Heart left ventricle (tissue), 16 donors: ENCODE measurements around the gene NDUFS3. TPM values are rescaled to one million over a fixed set of nuclear protein-coding genes. Genes with fewer than 3 reads are reported as not detected.

Source experiments
- ATAC-seq, 4 donors: fragments of 200-7000 bp; cut with Tn5 transposase; one replicate each; pipeline ENCODE4 v1.9.1; 2020 to 2022; ENCODE audit warnings: moderate library complexity in 4 of 4, mild to moderate bottlenecking in 3 of 4, moderate number of reproducible peaks in 1 of 4
- DNase-seq, 5 donors: peaks; one replicate each; pipeline ENCODE4 v3.0.0-alpha.2; 2020
- H3K27ac ChIP-seq, 12 donors: fragments of 200-600 bp; sonication (generic) in 4 of 12; one replicate each; pipeline versions ENCODE4 v1.5.0 to v1.8.0; 2016 to 2022; ENCODE audit warnings: mild to moderate bottlenecking in 2 of 12
- H3K27me3 ChIP-seq, 9 donors: fragments of 200-600 bp; sonication (generic) in 2 of 9; one replicate each; pipeline versions ENCODE4 v1.5.1 to v1.8.0; 2016 to 2022; ENCODE audit warnings: mild to moderate bottlenecking in 3 of 9
- H3K36me3 ChIP-seq, 9 donors: fragments of 200-600 bp; sonication (generic) in 2 of 9; one replicate each; pipeline versions ENCODE4 v1.5.0 to v1.8.0; 2018 to 2022; ENCODE audit warnings: mild to moderate bottlenecking in 2 of 9
- H3K4me1 ChIP-seq, 12 donors: fragments of 200-600 bp; sonication (generic) in 4 of 12; one replicate each; pipeline versions ENCODE4 v1.5.0 to v1.8.0; 2016 to 2022; ENCODE audit warnings: mild to moderate bottlenecking in 3 of 12
- H3K4me3 ChIP-seq, 12 donors: fragments of 200-600 bp; sonication (generic) in 4 of 12; one replicate each; pipeline versions ENCODE4 v1.5.0 to v1.8.0; 2017 to 2022; ENCODE audit warnings: mild to moderate bottlenecking in 9 of 12, moderate library complexity in 4 of 12
- H3K9me3 ChIP-seq, 12 donors: fragments of 200-600 bp; sonication (generic) in 4 of 12; one replicate each; pipeline versions ENCODE4 v1.5.0 to v1.8.0; 2016 to 2022; ENCODE audit warnings: mild to moderate bottlenecking in 1 of 12
- CTCF ChIP-seq, 12 donors: fragments of 200-600 bp; sonication (generic) in 4 of 12; IDR thresholded peaks; one replicate each; pipeline versions ENCODE4 v1.5.0 to v1.8.0; 2018 to 2022; ENCODE audit warnings: antibody characterized with exemption in 12 of 12, mild to moderate bottlenecking in 5 of 12
- POLR2A ChIP-seq, 2 donors: fragments of 450-650 bp; IDR thresholded peaks; one replicate each; pipeline ENCODE4 v1.6.1; 2017; ENCODE audit warnings: antibody characterized with exemption in 2 of 2, mild to moderate bottlenecking in 2 of 2, moderate library complexity in 2 of 2
- WGBS, 4 donors: extraction: QIAGEN DNeasy Blood & Tissue Kit in 2 of 4; methylation state at CpG; one replicate each; pipeline versions ENCODE4 v1.1.5 to v1.1.7; 2013 to 2018; 5-methylcytosine and 5-hydroxymethylcytosine counted together
- intact Hi-C, 10 donors: fragments of 100-400 bp; cut with DNase I; formaldehyde crosslinking; loops; one replicate each; pipeline versions ENCODE4 v1.11.1 to v1.14.2; 2022
- polyA plus RNA-seq, 2 donors: library from polyadenylated mRNA; stranded (reverse); fragments of 200-250 nt; gene quantifications; one replicate each; pipeline ENCODE4 v1.2.3, GENCODE V29; 2013
- total RNA-seq, 9 donors: library from RNA; depleted of rRNA in 2 of 9; stranded (reverse); fragments of >200 nt in 2 of 9; fragmentation: NEBNext Ultra II Directional in 3 of 9; extraction: Animal tissue kit (Norgen Biotek cat#: 25700) in 3 of 9; gene quantifications; one replicate each; pipeline versions ENCODE4 v1.1.0 to v1.2.4, GENCODE V29; 2016 to 2023
- donor health status: ischemic (EF 13 %, LVEDD 7.1; RV severe dilation, severe dysfunction).
- donor health status: healthy with polysubstance abuse.
- donor health status: DM: no; HTN: yes; CAD: no.
- donor health status: DM: no; HTN: no; CAD: no.
- donor health status: ischemic (EF 25% LVEDD 6.9; RV normal size, moderate dysfunction).
- donor health status: ischemic (EF 25% LVEDD 5.7; RV mildly dilated, moderate dysfunction).
- donor health status: healthy.
- donor health status: DM: yes; HTN: yes; CAD: no.
- donor health status: ischemic (EF 35%, LVEDD 5.7; RV mildly dilated, moderate dysfunction).
- donor health status: nonischemic (EF 11% LVEDD 7.7; RV severe dilation, severe dysfunction).
- donor health status: DM: yes; HTN: yes; CAD: no.
- donor health status: PGD.
- donor health status: ischemic (EF 29% LVEDD 5.4; RV normal size, mild dysfunction).
- donor health status: nonischemic (EF 23%, LVEDD 6.1; RV moderate dilation, normal function).

Gene NDUFS3
- total and polyA plus RNA-seq, 11 donors, result 134 to 478 (median 236) TPM

- DNase-seq, result no peak
Observed at GRCh38 chr11:47593492-47593933, 14.6 kb downstream of the NDUFS3 start.

GRCh38 chr11:47593934-47594855, 15.3 kb downstream of the NDUFS3 start, which contains the start of gene C1QTNF4:
TSS of gene C1QTNF4 (minus strand) at chr11:47594411. CDS start at chr11:47590810, 3,601 bp downstream.
- 3 to 7% (median 5%) methylated on average over 26 to 48 of the region's 48 CpGs for whole genome bisulfite sequencing, 4 donors
- Histone ChIP-seq H3K4me3 (peak within 1 kb of the TSS in 7 of 12 donors; percentile 12 to 44 (median 35)), H3K4me1 (peaks cover 0 to 30% (median 6%) of the 10 kb centered on the region in 12 donors), H3K36me3 (no peaks in the 10 kb centered on the region), H3K27me3 (peaks cover 0 to 46% (median 28%) of the 10 kb centered on the region in 9 donors), H3K27ac (no peak within 1 kb of the TSS), H3K9me3 (no peaks in the 10 kb centered on the region)
- TF ChIP-seq CTCF (IDR thresholded peaks at IDR 0.05), result no peak
- no peak for TF ChIP-seq POLR2A (IDR thresholded peaks at IDR 0.05)
- intact Hi-C loops, result no loop called here
- no peak for DNase-seq
- ATAC-seq, result no peak

More at GRCh38 chr11:47593492-47593933, 14.6 kb downstream of the NDUFS3 start:
- H3K36me3 ChIP-seq, result no peaks in the 10 kb centered on the region
- no peak for TF ChIP-seq CTCF (IDR thresholded peaks at IDR 0.05)
- TF ChIP-seq POLR2A (IDR thresholded peaks at IDR 0.05), result no peak
- 7 to 18% (median 15%) methylated on average over 6 of the region's 6 CpGs for whole genome bisulfite sequencing, 4 donors
- ATAC-seq, result no peak
- H3K27me3 ChIP-seq, result peaks cover 0 to 46% (median 28%) of the 10 kb centered on the region in 9 donors
- peaks cover 0 to 30% (median 6%) of the 10 kb centered on the region in 12 donors for H3K4me1 ChIP-seq
- H3K27ac ChIP-seq, result no peak overlapping the region
- H3K9me3 ChIP-seq, result no peaks in the 10 kb centered on the region
- intact Hi-C loops, result no loop called here
- H3K4me3 ChIP-seq, result peak overlapping the region in 1 of 12 donors; percentile 35

- peaks cover 0 to 30% (median 6%) of the 10 kb centered on the region in 12 donors for H3K4me1 ChIP-seq
- peak in 4 of 5 donors; percentile 44 to 81 (median 67) for DNase-seq
- H3K27ac ChIP-seq, result no peak overlapping the region
- intact Hi-C loops, result no loop called here
- no peaks in the 10 kb centered on the region for H3K9me3 ChIP-seq
- no peak overlapping the region for H3K4me3 ChIP-seq
- H3K36me3 ChIP-seq, result no peaks in the 10 kb centered on the region
- WGBS, 4 donors, result 42 to 62% (median 43%) methylated on average over 7 of the region's 7 CpGs
- peak; percentile 85 to 92 (median 88) for ATAC-seq
- peaks cover 0 to 38% (median 28%) of the 10 kb centered on the region in 9 donors for H3K27me3 ChIP-seq
- TF ChIP-seq POLR2A (IDR thresholded peaks at IDR 0.05) (no peak), CTCF (IDR thresholded peaks at IDR 0.05) (no peak)
Observed at GRCh38 chr11:47595029-47595428, 16.2 kb downstream of the NDUFS3 start.

- Histone ChIP-seq H3K27me3 (peaks cover 0 to 34% (median 21%) of the 10 kb centered on the region in 9 donors), H3K4me1 (peaks cover 0 to 26% (median 6%) of the 10 kb centered on the region in 12 donors), H3K36me3 (no peaks in the 10 kb centered on the region), H3K4me3 (no peak overlapping the region), H3K27ac (no peak overlapping the region), H3K9me3 (no peaks in the 10 kb centered on the region)
- ATAC-seq, result no peak
- no peak for DNase-seq
- 90 to 100% (median 94%) methylated on average over 1 of the region's 1 CpG for WGBS, 4 donors
- intact Hi-C loops, result no loop called here
- TF ChIP-seq CTCF (IDR thresholded peaks at IDR 0.05), result no peak
- no peak for TF ChIP-seq POLR2A (IDR thresholded peaks at IDR 0.05)
Observed at GRCh38 chr11:47595967-47596366, 17.1 kb downstream of the NDUFS3 start.
